Epidermal melanocyte (primary cell): ENCODE data around the gene GSTT4.
"Not testable (repeated sequence)": the region's sequence is repeated elsewhere in the genome, so short reads cannot be mapped to it uniquely, and the experiment has no call there.

Experiments
- DNase-seq: peaks from one replicate; pipeline ENCODE4 v3.0.0; 2011; ENCODE audit warnings: low spot score; ENCODE audit not compliant: insufficient read length

GSTT4 gene

DNA sequence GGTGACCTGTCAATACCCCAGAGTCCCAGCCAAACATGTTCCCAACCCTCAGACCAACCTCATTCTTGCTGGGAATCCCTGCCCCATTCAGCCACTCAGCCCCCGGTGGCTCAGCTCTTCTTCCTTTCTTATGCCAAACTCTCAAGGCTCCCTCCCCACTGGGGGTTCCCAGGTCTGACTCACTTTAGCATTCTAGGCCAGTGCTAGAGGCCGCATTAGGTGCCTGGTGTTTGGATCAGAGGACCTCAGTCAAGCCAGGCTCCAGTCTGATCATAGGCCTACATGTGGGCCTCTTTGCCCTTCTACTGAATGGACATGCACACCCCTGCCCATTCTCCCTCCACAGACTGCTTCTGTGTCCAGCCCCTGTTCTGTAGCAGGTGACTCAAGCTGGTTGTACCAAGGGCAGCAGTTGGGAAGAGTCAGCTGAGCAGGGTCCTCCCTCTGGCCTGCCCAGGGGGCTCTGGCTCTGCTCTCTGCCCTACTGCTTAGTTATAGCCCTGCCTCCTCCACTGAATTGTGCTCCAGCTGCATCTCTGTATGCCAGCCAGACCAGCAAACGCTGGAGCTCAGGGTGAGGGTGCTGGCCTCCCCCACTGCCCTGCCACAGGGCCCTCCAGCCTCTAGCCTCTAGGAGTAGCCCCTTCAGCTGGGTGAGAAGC is 15.5 kb downstream of the GSTT4 start:
- not testable (repeated sequence) for DNase-seq

GRCh38 chr22:23986538-23987178 is 18.6 kb downstream of the GSTT4 start:
- not testable (repeated sequence) for DNase-seq

DNA sequence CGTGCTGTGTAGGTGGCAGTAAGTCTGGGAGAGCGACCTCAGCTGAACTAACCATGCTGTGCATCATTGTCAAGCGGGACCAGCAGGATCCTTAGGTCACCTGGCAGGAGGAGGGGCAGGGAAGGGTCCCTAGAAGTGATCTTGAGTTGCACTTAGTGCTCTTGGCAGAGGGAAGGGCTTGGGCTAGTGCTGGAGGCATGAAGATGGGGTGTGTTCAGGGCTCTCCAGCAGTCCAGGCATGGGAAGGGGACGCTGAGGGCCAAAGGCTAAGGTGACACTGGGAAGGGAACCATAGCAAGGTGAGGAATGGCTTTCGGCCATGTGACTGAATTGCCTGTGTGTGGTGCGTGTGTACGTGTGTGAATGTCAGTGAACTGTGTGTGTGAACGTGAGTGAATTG is 19.2 kb downstream of the GSTT4 start:
- not testable (repeated sequence) for DNase-seq

DNA sequence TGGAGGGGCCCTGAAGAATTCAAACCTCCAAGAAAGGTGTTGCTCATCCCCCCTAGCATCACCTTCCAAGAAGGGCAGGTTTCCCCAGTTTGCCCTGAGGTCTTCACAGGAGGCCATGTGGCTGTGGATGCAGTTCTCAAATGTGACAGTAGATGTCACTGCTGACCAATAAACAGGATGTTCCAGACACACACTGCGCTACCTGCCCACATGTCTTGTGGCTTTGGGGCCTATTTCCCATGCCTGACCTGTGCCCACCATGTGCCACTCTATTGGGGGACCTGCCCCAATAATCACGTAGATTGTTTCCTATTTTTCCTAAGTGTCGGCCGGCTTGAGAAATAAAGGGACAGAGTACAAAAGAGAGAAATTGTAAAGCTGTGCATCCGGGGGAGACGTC is 20.8 kb downstream of the GSTT4 start:
- no peak for DNase-seq

- not testable (repeated sequence) for DNase-seq
Measured at GRCh38 chr22:23980567-23980966, 24.7 kb downstream of the GSTT4 start.

GRCh38 chr22:23979557-23980240 is 25.6 kb downstream of the GSTT4 start, which contains the start of gene GSTT2:
GSTT2 (plus strand) TSS chr22:23980134.
- not testable (repeated sequence) for DNase-seq

- not testable (repeated sequence) for DNase-seq
Measured at GRCh38 chr22:23977304-23977703, 27.9 kb downstream of the GSTT4 start.

- not testable (repeated sequence) for DNase-seq
Measured at GRCh38 chr22:23974836-23975352, 30.4 kb downstream of the GSTT4 start.

DNA sequence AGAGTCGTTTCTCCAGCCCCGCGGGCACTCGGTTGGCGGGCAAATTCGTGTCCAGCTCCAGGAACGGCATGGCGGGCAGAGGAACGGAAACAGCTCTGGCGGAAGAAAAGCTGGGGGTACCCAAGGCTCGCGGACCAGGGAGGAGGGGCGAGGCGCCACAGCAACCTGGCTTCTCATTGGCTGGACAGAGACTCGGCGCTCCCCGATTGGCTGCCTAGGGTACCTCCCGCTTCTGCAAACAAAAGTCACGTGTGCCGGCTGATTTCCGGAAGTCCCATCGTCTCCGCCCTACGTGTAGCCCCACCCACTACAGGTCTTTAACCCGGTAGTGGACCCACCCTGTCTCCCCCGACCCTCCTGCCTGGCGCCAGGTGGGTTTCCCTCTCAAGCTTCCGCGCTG is 30.9 kb downstream of the GSTT4 start, which contains the start of gene DDT:
Gene DDT (minus strand): TSS at position 97 of the 400 bp plus-strand sequence. CDS start 27 bp downstream, at position 70.
- not testable (repeated sequence) for DNase-seq

DNA sequence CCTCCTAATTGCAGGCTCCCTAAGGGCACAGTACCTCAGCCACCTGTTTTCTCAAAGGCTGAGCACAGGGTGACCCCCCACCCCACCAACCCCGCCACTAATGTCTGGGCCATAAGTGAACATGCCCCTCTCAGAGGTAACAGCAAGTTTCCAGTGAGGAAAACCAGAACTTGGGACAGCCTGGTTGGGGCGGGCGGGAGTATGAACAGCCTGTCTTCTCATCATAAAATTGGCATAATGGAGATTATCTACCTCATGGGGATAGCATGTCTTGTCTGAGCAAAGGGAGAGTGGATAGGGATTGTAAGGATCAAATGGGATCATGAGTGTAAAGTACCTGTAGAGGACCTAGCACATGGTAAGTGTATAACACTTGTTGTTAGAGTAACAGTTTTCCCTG is 33.3 kb downstream of the GSTT4 start:
- not testable (repeated sequence) for DNase-seq

- no peak for DNase-seq
Measured at GRCh38 chr22:23970816-23971486, 34.3 kb downstream of the GSTT4 start.

DNA sequence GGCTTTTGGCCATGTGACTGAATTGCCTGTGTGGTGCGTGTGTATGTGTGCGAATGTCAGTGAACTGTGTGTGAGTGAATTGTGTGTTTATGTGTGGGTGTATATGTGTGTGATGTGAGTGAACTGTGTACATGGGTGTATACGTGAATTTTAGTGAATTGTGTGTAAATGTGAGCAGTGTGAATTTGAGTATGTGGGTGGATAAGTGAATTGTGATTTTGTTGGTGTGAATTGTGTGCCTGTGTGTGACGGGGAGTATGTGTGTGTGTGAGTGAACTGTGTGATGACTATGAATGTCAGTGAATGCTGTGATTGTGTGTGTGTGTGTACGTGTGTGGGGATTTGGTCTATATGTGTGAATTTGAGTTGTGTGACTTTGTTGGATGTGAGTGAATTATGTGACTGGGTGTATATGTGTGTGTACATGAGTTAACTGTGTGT is 35.0 kb downstream of the GSTT4 start:
- DNase-seq, result no peak

DNA sequence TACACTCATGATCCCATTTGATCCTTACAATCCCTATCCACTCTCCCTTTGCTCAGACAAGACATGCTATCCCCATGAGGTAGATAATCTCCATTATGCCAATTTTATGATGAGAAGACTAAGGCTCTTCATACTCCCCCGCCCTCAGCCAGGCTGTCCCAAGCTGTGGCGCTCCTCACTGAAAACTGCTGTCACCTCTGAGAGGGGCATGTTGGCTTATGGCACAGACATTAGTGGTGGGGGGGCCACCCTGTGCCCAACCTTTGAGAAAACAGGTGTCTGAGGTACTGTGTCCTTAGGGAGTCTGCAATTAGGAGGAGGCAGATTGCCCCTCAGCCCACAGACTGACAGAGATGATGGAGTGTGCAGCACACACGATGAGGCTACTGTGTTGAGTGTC is 36.2 kb downstream of the GSTT4 start:
- DNase-seq, result no peak

DNA sequence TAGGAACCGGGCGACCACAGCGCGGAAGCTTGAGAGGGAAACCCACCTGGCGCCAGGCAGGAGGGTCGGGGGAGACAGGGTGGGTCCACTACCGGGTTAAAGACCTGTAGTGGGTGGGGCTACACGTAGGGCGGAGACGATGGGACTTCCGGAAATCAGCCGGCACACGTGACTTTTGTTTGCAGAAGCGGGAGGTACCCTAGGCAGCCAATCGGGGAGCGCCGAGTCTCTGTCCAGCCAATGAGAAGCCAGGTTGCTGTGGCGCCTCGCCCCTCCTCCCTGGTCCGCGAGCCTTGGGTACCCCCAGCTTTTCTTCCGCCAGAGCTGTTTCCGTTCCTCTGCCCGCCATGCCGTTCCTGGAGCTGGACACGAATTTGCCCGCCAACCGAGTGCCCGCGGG is 38.7 kb downstream of the GSTT4 start, which contains the start of gene DDTL:
Gene DDTL (plus strand): TSS at position 321 of the 400 bp plus-strand sequence. CDS start 27 bp downstream, at position 348.
- not testable (repeated sequence) for DNase-seq

GRCh38 chr22:23966094-23966493 is 39.2 kb downstream of the GSTT4 start:
- DNase-seq, result not testable (repeated sequence)

GRCh38 chr22:23961084-23961771 is 44.0 kb downstream of the GSTT4 start, which contains the start of gene GSTT2B:
GSTT2B (minus strand) TSS chr22:23961195; CDS start chr22:23961131, 64 bp downstream.
- not testable (repeated sequence) for DNase-seq

DNA sequence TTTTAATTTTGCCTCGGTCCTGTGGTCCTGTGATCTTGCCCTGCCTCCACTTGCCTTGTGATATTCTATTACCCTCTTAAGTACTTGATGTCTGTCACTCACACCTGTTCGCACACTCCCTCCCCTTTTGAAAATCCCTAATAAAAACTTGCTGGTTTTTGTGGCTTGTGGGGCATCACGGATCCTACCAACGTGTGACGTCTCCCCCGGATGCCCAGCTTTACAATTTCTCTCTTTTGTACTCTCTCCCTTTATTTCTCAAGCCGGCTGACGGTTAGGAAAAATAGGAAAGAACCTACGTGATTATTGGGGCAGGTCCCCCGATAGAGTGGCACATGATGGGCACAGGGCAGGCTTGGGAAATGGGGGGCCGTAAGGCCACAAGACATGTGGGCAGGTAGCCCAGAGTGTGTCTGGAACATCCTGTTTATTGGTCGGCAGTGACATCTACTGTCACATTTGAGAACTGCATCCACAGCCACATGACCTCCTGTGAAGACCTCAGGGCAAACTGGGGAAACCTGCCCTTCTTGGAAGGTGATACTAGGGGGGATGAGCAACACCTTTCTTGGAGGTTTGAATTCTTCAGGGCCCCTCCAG is 48.9 kb downstream of the GSTT4 start:
- DNase-seq, result not testable (repeated sequence)

DNA sequence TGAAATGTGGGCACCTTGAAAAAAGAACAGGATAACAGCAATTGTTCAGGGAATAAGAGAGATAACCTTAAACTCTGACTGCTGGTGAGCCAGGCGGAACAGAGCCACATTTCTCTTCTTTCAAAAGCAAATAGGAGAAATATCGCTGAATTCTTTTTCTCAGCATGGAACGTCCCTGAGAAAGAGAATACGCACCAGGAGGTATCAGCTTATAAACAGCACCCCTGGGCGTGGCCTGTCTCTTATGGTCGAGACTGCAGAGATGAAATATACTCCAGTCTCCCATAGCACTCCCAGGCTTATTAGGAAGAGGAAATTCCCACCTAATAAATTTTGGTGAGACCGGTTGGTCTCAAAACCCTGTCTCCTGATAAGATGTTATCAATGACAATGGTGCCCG is 49.4 kb downstream of the GSTT4 start:
- not testable (repeated sequence) for DNase-seq

GRCh38 chr22:23954991-23955305 is 50.3 kb downstream of the GSTT4 start:
- not testable (repeated sequence) for DNase-seq
